ENCODE data around the gene BRSK2.

The BRSK2 gene

DNA sequence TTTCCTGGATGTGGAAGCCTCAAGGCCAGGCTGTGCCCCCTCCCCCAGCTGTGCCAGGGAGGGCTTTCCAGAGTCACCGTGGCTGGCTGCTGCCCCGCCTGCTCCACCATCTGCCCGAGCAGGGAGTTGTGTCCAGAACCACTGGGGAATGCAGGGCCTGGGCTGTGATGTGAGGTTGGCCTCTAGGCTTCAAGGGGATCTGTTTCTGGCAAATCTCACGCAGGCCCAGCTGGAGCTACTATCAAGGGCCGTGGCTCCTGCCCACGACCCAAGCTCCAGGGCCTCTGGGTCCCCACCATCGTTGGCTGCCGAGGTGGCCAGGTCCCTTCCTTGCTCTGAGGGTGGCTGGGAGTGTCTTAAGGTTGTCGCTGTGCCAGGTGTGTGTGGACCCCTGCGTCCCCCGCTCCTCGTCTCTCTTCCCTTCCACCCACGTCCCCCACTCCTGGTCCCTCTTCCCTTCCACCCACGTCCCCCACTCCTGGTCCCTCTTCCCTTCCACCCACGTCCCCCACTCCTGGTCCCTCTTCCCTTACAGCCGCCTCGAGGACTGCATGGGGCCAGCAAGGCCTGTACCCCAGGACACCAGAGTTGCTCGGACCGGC is 6.1 kb downstream of the BRSK2 start:
- Histone ChIP-seq H3K4me1 (ENCODE audit: control insufficient read depth, insufficient read depth, low read length) (no peaks in the 10 kb centered on the region), H3K9me3 (ENCODE audit: control insufficient read depth, insufficient read depth, low read depth, low read length) (no peaks in the 10 kb centered on the region), H3K36me3 (ENCODE audit: control insufficient read depth in 2 of 2, insufficient read depth in 1 of 2, low read length in 2 of 2) (peaks cover 0 to 15% of the 10 kb centered on the region in 2 experiments; a peak in 1 of 3 replicates), H3K27ac (ENCODE audit: extremely low read depth, low read depth, low read length) (no peak overlapping the region), H3K4me3 (ENCODE audit: low read depth, low read length) (no peak overlapping the region)
- TF ChIP-seq EGR2 (tag by site-specific recombination; IDR thresholded peaks at IDR 0.05; ENCODE audit: low read depth), result peak; percentile 77
- no peak for TF ChIP-seq ZBTB11 (tag by site-specific recombination; conservative IDR thresholded peaks at IDR 0.05; ENCODE audit: low read depth)
- TF ChIP-seq ZFHX2 (tag by site-specific recombination; conservative IDR thresholded peaks at IDR 0.05), result peak; percentile 89
- no peak for TF ChIP-seq ZNF704 (tag by site-specific recombination; IDR thresholded peaks at IDR 0.05)
- 0 out of 2 replicates have a peak, but pooled peaks have one; percentile 31 for TF ChIP-seq ZNF600 (tag by site-specific recombination; IDR thresholded peaks at IDR 0.05)
- no peak for TF ChIP-seq GLI2 (tag by site-specific recombination; IDR thresholded peaks at IDR 0.05; ENCODE audit: borderline replicate concordance, low read depth)
- TF ChIP-seq ZNF148 (tag by site-specific recombination; IDR thresholded peaks at IDR 0.05; ENCODE audit: borderline replicate concordance), result no peak
- peak; percentile 99 for TF ChIP-seq ZNF707 (tag by site-specific recombination; IDR thresholded peaks at IDR 0.05)
- ChIA-PET CTCF (interaction anchor here (0.6 to 0.9 kb wide), 2 partner anchors 194 to 758 kb away, joined by 3 to 5 read pairs; no protein-coding TSS in a partner anchor), POLR2A (no interaction called here)

GRCh38 chr11:1396375-1396841 is 6.7 kb downstream of the BRSK2 start:
- no peak overlapping the region for H3K27ac ChIP-seq (ENCODE audit: extremely low read depth, low read depth, low read length)
- H3K9me3 ChIP-seq (ENCODE audit: control insufficient read depth, insufficient read depth, low read depth, low read length), result no peaks in the 10 kb centered on the region
- H3K36me3 ChIP-seq (ENCODE audit: control insufficient read depth in 2 of 2, insufficient read depth in 1 of 2, low read length in 2 of 2), result peaks cover 0 to 15% of the 10 kb centered on the region in 2 experiments; a peak in 1 of 3 replicates
- CTCF ChIA-PET, result interaction anchor here (0.6 to 0.9 kb wide), 2 partner anchors 194 to 757 kb away, joined by 3 to 5 read pairs; no protein-coding TSS in a partner anchor
- TF ChIP-seq ZNF214 (tag by site-specific recombination; IDR thresholded peaks at IDR 0.05; ENCODE audit: borderline replicate concordance), result no peak
- POLR2A ChIA-PET, result no interaction called here
- no peaks in the 10 kb centered on the region for H3K4me1 ChIP-seq (ENCODE audit: control insufficient read depth, insufficient read depth, low read length)
- H3K4me3 ChIP-seq (ENCODE audit: low read depth, low read length), result no peak overlapping the region

GRCh38 chr11:1397146-1397861 is 7.6 kb downstream of the BRSK2 start:
- POLR2A ChIA-PET, result no interaction called here
- no peak overlapping the region for H3K4me3 ChIP-seq (ENCODE audit: low read depth, low read length)
- H3K27ac ChIP-seq (ENCODE audit: extremely low read depth, low read depth, low read length), result no peak overlapping the region
- H3K9me3 ChIP-seq (ENCODE audit: control insufficient read depth, insufficient read depth, low read depth, low read length), result no peaks in the 10 kb centered on the region
- CTCF ChIA-PET, result no interaction called here
- H3K36me3 ChIP-seq (ENCODE audit: control insufficient read depth in 2 of 2, insufficient read depth in 1 of 2, low read length in 2 of 2), result peaks cover 0 to 12% of the 10 kb centered on the region in 2 experiments; a peak in 1 of 3 replicates
- H3K4me1 ChIP-seq (ENCODE audit: control insufficient read depth, insufficient read depth, low read length), result no peaks in the 10 kb centered on the region
- TF ChIP-seq ZNF677 (tag by site-specific recombination; IDR thresholded peaks at IDR 0.05), result no peak
- TF ChIP-seq ZNF239 (tag by site-specific recombination; IDR thresholded peaks at IDR 0.05), result no peak
- no peak for TF ChIP-seq ZBTB48 (tag by site-specific recombination; IDR thresholded peaks at IDR 0.05)
- no peak for TF ChIP-seq ZNF654 (tag by site-specific recombination; IDR thresholded peaks at IDR 0.05; ENCODE audit: low read depth)
- TF ChIP-seq, protein P1, sequence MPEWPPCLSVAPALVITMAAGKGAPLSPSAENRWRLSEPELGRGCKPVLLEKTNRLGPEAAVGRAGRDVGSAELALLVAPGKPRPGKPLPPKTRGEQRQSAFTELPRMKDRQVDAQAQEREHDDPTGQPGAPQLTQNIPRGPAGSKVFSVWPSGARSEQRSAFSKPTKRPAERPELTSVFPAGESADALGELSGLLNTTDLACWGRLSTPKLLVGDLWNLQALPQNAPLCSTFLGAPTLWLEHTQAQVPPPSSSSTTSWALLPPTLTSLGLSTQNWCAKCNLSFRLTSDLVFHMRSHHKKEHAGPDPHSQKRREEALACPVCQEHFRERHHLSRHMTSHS (tag by site-specific recombination; IDR thresholded peaks at IDR 0.05), result no peak
- TF ChIP-seq ZNF157 (tag by site-specific recombination; IDR thresholded peaks at IDR 0.05), result no peak
- TF ChIP-seq ZNF660 (tag by site-specific recombination; IDR thresholded peaks at IDR 0.05), result no peak
- TF ChIP-seq ZNF544 (tag by site-specific recombination; IDR thresholded peaks at IDR 0.05), result no peak
- no peak for TF ChIP-seq ZNF555 (tag by site-specific recombination; conservative IDR thresholded peaks at IDR 0.05)
- no peak for TF ChIP-seq ZNF37A (tag by site-specific recombination; IDR thresholded peaks at IDR 0.05)
- TF ChIP-seq, protein P2, sequence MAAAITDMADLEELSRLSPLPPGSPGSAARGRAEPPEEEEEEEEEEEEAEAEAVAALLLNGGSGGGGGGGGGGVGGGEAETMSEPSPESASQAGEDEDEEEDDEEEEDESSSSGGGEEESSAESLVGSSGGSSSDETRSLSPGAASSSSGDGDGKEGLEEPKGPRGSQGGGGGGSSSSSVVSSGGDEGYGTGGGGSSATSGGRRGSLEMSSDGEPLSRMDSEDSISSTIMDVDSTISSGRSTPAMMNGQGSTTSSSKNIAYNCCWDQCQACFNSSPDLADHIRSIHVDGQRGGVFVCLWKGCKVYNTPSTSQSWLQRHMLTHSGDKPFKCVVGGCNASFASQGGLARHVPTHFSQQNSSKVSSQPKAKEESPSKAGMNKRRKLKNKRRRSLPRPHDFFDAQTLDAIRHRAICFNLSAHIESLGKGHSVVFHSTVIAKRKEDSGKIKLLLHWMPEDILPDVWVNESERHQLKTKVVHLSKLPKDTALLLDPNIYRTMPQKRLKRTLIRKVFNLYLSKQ (tag by site-specific recombination; IDR thresholded peaks at IDR 0.05; ENCODE audit: borderline replicate concordance), result no peak

Measured in HEK293 (cell line).